Measurements from ENCODE around the gene SETMAR.

The SETMAR gene

DNA sequence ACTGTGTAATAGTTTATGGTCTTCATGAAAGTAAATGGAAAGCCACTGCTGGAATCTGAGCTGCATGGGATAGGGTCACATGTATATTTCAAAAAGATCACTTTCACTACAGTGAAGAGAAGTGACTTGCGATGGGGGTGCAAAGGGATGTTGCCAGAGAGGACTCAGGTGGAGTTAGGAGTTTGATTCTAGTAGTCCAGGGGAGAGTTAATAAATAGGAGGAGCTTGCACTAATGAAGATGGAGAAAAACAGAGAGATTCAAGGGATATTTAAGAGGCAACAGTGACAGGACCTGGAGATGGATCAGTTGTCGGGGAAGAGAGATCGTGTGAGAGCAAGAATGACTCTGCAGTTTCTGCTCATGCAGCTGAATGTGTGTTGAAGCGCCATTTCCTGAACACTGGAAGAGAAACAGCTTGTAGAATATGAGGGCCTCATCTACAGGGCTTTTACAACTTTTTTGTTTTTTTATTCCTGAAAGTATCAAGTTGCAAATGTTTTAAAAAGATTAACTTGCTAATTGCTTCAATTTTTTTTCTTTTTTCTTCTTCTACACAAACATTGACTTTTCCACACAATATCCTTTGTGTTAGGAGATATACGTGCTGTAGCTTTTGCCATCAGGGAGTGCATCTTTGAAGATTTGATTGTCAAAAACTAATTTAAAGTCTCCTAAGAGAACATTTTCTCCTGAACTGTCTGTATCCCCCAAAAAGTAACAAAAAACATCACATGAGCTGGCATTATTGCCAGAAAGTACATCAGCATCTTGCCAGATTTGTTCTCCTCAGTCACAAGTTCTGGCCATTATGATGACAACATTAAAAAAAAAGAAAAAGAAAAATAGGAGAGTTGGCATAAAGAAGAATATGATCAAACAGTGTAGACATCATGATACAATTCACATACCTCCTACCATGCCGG, 37.5 kb downstream of the SETMAR start:
- Histone ChIP-seq H3K4me3 (no peak overlapping the region), H3K27ac (no peak overlapping the region)

DNA sequence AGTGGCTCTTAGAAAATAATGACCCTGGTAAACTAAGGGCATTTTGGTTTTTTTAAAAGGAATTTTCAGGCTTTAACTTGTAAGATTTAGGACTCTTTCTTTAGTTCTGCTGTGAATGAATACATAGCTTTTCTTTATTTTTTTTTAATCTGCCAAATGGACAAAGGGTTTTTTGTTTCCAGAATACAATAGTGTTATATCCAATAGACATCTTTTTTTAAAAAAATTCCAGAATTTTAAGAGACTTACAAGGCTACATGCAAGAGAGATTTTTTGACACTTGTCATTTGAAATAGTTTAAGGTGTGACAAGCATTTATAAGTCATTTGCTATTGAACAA, 38.1 kb downstream of the SETMAR start:
- Histone ChIP-seq H3K4me3 (no peak overlapping the region), H3K27ac (no peak overlapping the region)

DNA sequence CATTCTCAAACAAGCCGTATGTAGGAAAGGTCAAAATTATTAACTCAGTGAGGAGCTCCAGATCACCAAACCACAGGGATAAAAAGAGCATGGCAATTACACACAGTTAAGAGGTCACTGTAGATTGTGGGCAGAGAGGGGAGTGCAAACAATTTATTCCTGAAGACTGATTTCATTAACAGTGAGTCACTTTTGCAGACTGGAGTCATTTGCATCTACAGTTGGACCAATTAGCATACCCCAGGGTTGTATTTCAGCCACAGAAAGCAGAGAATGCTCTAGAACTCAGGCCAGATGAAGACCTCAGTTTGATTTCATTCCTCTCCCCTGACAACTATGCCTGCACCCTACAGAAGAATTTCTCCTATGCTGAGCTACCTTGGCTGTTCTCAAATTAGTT, 40.1 kb downstream of the SETMAR start:
- no peak overlapping the region for H3K4me3 ChIP-seq

DNA sequence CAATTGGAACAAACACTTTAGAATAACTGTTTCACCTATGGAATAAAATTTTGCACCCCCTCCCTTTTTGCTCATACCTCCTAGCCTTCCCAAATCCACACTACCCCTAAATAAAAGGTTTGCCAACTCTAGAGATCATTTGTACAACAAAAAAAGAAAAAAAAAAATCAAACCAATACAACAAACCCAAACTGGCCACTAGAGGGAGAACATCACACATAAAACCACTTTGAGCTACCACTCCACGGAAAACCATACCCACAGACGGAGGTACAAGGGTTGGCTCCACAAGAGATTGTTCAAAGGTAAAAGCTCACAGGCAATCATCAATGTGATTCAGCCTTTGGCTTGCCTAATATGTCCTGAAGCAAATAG, 47.6 kb downstream of the SETMAR start:
- peak overlapping the region in 11 of 21 experiments; percentile 18 to 82 (median 45) for H3K27ac ChIP-seq
- peak overlapping the region in 4 of 7 experiments; percentile 4 to 24 (median 19) for H3K4me3 ChIP-seq

More for the DNA sequence above, 40.1 kb downstream of the SETMAR start:
- no peak overlapping the region for H3K27ac ChIP-seq

DNA sequence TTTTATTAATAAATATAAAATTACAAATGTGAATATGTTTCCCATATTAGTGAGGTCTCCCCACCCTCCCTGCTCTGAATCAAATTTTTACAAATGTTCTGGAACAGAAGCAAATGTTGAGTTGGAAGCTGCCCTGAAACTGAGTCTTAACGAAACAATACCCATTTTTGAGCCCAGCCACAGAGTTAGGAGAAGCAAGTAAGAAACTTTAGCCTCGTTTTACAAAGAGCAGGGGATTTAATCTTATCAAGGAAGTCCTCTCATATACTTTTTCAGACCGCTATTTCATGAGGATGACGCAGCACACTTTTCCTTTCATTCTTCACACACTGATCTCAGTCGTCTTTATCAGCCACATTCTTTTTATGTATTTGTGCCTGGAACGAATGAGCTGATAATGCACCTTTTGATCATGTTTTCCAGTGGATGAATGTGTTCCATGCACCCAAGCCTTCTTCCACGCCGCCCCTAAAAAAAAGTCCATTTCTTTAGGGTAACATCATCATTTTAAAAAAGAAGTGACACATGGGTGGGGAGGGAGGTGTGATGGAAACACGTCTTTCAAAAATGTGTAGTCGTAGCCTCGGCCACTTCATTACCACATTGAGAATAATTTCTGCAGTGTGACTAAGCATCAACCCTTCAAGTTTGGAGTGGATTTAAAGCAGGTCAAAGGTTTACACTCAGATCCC, 48.1 kb downstream of the SETMAR start:
- H3K27ac ChIP-seq, result peak overlapping the region in 12 of 21 experiments; percentile 18 to 82 (median 51)
- peak overlapping the region in 5 of 7 experiments; percentile 4 to 24 (median 16) for H3K4me3 ChIP-seq

DNA sequence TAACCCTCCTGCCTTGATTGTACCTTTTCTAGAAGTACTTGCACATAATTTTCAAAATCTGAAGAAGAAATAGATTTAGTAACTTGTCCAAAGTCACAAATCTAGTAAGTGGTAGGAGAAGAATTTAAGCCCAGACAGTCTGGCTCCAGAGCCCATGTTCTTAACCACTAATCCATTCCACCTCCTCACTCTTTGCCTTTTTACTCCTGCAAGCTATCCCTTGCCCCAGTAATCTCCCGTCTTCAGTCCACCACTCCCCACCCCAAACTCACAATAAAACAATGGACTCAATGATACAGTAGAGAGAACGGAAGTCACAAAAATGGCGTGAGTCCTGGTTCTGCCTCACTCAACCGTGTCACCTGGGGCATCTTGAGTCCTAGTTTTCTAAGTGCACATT, 48.7 kb downstream of the SETMAR start:
- H3K27ac ChIP-seq, result peak overlapping the region in 2 of 21 experiments; percentile 73 to 82

DNA sequence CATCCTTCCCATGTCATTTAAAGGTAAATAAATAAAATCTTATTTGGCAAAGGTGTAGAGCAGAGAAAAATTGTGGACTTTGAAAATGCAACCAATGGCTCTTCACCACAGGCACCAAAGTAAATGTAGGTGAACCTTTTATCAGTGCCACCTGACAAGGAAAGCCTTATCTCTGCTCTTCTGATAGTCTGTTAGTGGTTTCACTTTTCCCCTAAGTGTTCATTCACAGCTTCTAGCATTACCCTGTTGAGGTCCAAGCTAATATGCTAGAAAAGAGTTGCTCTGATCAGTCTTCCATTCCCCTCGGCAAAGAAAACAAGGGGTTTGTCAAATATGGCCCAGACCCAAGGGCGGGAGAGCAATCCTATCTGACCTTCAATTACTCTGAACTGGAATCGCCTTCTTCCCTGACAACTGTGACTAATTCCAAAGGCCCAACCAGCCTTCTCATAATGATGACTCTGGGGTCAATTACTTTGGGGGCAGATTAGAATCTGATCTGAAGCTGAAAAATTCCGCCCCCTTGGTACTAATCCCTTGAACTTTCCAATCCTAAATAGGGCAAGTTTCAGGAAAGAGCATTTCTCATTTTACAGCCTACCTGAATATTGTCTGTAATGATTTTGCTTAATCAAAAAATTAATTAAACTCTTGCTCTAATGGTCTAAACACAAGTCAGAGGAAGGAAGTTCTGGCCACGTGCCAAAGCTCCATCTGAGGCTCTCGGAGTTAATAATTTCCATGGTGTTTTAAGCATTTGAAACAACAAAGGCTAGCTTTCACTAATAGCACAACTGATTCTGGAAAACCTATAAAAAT, 52.4 kb downstream of the SETMAR start:
- H3K27ac ChIP-seq, result no peak overlapping the region
- no peak overlapping the region for H3K4me3 ChIP-seq

More for the DNA sequence above, 48.7 kb downstream of the SETMAR start:
- peak overlapping the region in 1 of 7 experiments; percentile 24 for H3K4me3 ChIP-seq

DNA sequence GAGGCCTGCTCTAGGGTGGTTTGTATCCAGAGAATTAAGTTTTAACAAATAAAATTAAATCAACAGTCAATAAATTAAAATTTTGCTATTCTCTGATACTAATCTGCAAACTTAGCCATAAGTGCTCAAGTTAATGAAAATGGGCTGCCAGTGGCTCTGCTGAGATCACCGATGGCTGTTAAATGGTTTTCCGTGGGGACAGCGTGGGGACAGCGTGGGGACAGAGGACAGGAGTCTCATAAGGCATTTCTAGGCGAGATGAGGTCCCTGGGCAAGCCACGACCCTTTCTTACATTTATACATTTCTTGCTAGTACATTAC, 53.0 kb downstream of the SETMAR start:
- Histone ChIP-seq H3K4me3 (no peak overlapping the region), H3K27ac (no peak overlapping the region)

DNA sequence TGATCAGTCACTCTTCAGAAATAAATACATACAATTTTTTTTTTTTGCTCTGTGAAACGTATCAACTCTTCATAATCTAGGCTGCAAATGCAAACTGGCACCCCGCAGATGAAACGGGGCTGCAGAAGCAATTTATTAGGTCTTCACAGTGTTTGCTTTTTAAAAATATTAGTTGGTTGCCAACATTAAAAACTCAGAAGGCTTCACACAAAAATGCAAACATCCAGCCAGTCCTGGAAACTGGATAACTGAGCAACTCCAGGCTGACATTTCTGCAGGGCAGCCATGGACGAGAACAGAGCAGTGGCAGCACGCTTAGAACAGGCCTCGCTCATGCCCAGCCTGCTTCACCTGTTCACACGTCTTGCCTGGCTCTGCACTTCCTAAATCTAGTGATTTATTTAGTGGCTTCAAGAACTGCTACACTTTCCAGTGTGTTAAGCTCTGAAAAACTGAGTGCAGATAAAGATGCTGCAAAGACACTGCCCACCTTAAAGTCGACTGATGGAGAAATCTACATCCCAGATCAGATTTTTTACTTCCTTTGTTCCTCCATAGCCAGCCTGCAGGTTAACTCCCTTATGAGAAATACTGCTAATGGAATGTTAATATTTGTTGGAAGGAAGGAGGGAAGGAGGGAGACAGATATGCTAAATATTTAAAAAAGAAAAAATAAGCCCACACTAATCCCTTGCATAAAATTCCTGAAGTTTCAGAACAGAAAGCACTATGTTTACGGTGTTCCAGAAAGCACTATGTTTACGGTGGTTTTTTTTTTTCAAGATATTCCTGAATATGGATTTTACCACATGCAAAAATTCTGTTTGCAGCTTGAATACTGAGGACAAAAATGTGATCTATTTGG, 53.6 kb downstream of the SETMAR start:
- H3K27ac ChIP-seq, result no peak overlapping the region
- H3K4me3 ChIP-seq, result no peak overlapping the region

DNA sequence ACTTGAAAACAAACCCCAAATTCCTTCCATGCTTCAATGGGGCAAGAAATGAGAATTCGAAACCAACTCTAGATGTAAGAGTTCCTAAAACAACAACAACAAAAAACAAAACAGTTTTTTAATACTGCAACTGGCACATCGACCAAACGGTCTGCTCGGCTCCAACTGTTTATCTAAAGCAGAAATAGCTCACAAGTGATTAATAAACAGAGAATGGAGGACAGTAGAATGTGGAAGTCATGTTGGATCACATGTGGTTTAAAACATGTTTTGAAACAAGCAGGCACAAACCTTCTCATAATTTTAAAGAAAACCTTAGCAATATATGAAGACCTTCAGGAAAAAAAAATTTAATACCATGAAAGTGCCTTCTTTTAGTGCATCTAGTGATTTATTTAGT, 55.1 kb downstream of the SETMAR start:
- no peak overlapping the region for H3K4me3 ChIP-seq
- H3K27ac ChIP-seq, result no peak overlapping the region

DNA sequence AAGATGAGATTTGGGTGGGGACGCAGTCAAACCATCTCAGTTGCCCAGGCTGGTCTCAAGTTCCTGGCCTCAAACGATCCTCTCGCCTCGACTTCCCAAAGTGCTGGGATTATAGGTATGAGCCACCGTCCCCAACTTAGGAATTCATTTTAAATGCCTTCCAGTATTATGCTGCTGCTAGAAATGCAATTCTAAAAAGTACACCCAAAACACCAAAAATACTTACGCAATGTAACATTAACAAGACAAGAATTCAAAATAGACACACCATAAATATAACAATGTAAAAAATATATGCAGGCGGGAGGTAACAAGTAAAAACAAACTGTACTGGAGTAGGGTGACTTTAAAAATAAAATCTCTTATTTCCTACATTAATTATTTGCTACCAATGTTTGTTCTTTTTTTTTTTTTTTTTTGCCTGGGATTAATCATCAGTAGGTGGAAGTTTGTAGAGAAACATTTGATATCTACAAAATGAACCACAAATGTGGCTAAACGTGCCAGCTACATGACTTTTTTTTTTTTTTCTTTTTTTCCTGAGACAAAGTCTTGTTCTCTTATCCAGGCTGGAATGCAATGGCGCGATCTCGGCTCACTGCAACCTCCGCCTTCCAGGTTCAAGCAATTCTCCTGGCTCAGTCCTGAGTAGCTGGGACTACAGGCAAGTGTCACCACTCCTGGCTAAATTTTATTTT, 56.8 kb downstream of the SETMAR start:
- no peak overlapping the region for H3K4me3 ChIP-seq
- no peak overlapping the region for H3K27ac ChIP-seq

DNA sequence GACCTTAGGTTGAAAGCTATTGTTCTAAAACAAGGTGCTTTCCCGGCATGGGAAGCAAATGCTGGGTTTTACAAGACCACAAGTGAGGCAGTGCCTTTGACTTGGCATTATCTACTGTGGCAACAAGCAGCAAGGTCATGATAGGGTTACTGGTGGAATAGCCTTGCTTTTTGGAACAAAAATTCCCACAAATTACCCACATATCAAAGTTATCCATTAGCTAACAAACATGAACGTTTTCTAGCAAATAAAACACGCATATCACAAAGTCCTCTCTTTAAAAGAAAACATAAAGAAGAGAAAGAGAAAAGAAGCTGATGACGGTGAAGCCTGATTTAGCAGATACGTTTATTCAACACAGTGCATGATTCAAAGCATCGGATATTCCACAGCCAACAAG, 57.6 kb downstream of the SETMAR start:
- Histone ChIP-seq H3K27ac (no peak overlapping the region), H3K4me3 (no peak overlapping the region)

DNA sequence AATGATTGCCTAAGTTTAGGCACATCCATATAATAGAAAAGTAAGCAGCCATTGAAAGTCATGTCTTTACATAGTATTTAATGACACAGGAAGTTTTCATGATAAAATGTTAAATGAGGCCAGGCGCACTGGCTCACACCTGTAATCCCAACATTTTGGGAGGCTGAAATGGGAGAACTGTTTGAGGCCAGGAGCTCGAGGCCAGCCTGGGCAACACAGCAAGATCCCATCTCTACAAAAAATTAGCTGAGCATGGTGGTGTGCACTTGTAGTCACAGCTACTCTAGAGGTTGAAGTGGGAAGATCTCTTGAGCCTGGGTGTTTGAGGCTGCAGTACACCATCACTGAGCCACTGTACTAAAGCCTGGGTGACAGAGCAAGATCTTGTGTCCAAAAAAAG, 59.4 kb downstream of the SETMAR start:
- no peak overlapping the region for H3K4me3 ChIP-seq
- H3K27ac ChIP-seq, result no peak overlapping the region
